ENCODE data around the gene UCK1.

The UCK1 gene

DNA sequence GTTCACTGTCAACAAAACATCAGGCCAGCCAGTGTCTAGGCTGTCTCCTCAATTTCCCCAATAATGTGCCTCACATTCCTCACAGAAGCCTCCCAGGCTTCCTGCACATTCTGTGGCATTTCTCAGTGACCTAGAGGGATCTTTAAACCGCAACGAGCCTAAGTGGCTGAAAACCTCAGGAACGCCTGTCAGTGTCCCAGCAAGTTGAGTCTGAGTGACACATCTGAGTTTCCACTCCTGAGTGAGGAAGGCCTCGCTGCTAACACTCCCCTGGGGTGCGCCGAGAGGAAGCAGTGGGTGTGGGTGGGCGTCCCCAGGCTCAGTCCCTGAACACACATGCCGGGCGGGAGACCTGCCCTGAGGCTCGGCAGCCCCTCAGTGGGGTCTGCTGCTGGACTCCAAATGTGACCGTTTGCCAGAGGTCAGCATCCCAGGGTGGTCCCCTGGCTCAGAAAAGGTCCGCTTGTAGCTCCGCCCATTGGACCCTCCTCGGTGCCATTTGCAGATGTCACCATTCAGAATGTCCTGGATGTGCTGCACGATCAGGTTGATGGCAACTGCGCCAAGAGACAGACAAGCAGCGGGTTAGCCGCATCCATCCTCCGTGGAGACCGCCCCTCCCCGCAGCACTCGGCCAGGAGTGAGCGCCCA, 6.3 kb downstream of the UCK1 start:
- DNase-seq (ENCODE audit: low read depth) = no peak
- no peak overlapping the region for H3K4me3 ChIP-seq (replicated peaks; ENCODE audit: low read depth, low read length)
- TF ChIP-seq, protein P1, sequence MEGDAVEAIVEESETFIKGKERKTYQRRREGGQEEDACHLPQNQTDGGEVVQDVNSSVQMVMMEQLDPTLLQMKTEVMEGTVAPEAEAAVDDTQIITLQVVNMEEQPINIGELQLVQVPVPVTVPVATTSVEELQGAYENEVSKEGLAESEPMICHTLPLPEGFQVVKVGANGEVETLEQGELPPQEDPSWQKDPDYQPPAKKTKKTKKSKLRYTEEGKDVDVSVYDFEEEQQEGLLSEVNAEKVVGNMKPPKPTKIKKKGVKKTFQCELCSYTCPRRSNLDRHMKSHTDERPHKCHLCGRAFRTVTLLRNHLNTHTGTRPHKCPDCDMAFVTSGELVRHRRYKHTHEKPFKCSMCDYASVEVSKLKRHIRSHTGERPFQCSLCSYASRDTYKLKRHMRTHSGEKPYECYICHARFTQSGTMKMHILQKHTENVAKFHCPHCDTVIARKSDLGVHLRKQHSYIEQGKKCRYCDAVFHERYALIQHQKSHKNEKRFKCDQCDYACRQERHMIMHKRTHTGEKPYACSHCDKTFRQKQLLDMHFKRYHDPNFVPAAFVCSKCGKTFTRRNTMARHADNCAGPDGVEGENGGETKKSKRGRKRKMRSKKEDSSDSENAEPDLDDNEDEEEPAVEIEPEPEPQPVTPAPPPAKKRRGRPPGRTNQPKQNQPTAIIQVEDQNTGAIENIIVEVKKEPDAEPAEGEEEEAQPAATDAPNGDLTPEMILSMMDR (IDR thresholded peaks at IDR 0.05; ENCODE audit: low read length, missing control alignments) = no peak

DNA sequence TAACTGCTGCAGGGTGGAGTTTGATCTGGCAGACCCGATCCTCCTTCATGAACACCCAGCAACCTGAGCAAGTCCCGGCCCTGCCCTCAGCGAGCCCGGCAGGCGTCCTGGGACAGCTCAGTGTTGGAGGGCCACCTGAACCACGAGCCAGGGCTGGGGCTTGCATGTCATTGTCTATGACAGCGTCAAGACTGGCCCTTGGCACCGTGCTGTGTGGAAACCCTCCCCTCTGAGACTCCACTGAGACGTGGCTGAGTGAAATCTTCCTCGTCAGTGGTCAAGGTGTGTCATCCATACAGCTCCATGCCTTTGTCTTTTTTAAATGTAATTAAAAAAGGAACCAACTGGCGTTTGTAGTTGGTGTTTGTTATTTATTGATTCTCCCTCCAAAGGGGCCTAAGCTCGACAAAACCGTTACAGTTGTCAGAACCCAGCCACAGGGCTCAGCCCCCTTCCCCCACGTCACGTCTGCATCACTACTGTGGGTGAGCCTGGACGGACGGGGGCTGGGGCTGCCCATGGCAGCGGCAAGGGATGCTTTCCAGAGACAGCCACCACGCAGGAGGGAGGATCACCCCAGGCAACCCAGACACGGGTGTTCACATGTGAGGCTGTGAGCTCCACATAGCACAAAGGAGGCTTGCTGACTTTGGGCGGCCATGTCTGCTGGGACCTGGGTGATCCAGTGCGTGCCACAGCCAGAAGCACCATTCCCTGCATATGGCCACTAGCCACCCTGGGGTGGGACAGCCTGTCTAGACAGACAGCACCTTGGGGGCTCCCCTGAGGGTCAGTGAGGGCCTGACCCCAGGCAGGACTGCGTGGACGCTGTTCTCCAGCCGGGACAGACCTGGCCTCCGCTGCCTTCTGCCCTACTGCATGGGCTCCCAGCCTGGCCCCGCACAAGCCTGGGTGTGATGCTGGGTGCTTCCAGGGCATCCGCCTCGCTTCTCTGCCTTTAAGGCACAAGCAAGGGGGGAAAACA, 7.3 kb downstream of the UCK1 start:
- no peak overlapping the region for H3K4me3 ChIP-seq (replicated peaks; ENCODE audit: low read depth, low read length)
- DNase-seq (ENCODE audit: low read depth) = no peak
- TF ChIP-seq, protein P1 (IDR thresholded peaks at IDR 0.05; ENCODE audit: low read length, missing control alignments) = no peak

DNA sequence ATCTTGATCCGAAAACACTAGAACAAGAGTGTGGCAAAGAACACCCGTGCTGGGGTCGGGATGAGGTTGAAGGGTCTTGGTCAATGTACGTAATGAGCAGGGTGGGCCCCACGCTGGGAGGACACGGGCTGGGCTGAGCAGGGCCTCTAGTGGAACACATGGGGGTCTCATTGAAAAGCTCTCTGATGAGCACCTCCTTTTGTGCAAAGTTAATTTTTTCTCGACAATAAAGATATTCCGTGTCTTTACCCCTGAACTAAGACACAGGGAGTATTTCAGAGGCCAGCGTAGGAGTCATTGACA, 8.0 kb downstream of the UCK1 start:
- H3K4me3 ChIP-seq (replicated peaks; ENCODE audit: low read depth, low read length) = no peak overlapping the region
- TF ChIP-seq, protein P1 (IDR thresholded peaks at IDR 0.05; ENCODE audit: low read length, missing control alignments) = no peak
- DNase-seq (ENCODE audit: low read depth) = no peak

DNA sequence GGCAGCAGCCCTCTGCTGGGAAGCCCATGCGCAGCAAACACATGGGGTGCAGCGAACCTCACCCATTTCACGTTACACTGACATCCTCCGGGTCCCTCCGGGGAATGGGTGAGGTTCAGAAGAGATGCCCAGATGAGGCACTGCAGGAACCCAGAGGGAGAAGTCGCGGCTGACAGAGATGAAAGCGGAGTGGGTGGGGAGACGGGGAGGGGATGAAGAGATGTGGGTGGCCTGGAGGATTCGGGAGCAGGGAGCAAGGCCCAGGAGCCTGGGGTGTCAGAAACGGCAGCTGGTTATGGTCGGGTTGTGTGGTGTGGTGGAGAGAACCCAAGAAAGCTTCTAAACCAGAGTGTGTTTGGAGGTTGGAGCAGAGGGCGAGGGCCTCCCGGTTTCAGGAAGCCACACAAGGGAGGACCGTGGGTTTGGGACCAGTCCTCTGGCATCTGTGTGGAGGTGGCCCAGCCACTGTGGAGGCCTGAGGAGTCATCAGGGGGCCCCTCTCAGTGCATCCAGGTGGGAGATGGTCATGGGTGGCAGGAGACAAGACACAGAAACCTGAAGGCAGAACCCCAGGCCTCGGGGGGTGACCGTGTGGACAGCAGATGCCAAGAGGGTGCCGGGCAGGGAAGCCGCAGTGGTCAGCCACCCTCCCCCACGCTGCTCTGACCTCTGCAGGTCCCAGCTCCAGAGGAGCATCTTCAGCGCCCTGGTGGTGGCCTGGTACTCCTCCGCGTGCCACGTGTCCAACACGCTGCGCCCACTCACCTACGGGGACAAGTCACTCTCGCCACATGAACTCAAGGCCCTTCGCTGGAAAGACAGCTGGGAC, 8.6 kb downstream of the UCK1 start:
- H3K4me3 ChIP-seq (replicated peaks; ENCODE audit: low read depth, low read length) = no peak overlapping the region
- TF ChIP-seq, protein P1 (IDR thresholded peaks at IDR 0.05; ENCODE audit: low read length, missing control alignments) = no peak
- DNase-seq (ENCODE audit: low read depth) = no peak

DNA sequence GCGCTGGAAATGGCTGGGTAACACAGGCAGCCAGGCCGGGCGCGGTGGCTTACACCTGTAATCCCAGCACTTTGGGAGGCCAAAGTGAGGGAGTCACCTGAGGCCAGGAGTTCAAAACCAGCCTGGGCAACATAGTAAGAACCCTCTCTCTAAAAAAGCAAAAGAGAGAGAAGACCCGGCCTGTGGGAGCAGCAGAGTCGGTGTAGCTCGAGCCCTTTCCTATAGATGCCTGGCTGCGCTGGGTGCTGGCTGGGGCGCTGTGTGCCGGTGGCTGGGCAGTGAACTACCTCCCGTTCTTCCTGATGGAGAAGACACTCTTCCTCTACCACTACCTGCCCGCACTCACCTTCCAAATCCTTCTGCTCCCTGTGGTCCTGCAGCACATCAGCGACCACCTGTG, 9.2 kb downstream of the UCK1 start:
- no peak for DNase-seq (ENCODE audit: low read depth)
- no peak overlapping the region for H3K4me3 ChIP-seq (replicated peaks; ENCODE audit: low read depth, low read length)
- TF ChIP-seq, protein P1 (IDR thresholded peaks at IDR 0.05; ENCODE audit: low read length, missing control alignments) = no peak

DNA sequence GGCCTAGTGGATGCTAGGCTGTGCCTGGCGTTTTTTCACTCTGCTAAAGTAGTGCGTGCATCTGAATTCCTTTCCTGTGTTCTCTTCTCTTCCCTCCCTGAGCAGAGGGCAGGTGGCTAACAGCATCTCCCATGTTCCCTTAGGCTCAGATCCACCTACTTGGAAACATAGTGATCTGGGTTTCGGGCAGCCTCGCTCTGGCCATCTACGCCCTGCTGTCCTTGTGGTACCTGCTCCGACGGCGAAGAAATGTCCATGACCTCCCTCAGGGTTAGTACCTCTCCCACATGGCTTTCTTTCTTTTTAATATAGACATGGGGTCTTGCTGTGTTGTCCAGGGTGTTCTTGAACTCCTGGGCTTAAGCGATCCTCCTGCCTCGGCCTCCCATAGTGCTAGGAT, 9.9 kb downstream of the UCK1 start:
- no peak overlapping the region for H3K4me3 ChIP-seq (replicated peaks; ENCODE audit: low read depth, low read length)
- DNase-seq (ENCODE audit: low read depth) = no peak
- TF ChIP-seq, protein P1 (IDR thresholded peaks at IDR 0.05; ENCODE audit: low read length, missing control alignments) = no peak
